Lung microvascular endothelial cell (primary cell): ENCODE measurements around the gene SRD5A1. TPM values are rescaled to one million over a fixed set of nuclear protein-coding genes. Genes with fewer than 3 reads are reported as not detected.

Source experiments
- DNase-seq, 2 donors: peaks; one replicate each; pipeline versions ENCODE4 v3.0.0 to v3.0.0-alpha.2; 2010; ENCODE audit warnings: low read depth in 2 of 2
- total RNA-seq: library from RNA; depleted of rRNA; stranded (reverse); fragments of >200 nt; gene quantifications from 2 replicates; pipeline ENCODE4 v1.2.1, GENCODE V29; 2014

Gene SRD5A1
- total RNA-seq, 1 donor from 2014 or later: 3.6 TPM

DNA sequence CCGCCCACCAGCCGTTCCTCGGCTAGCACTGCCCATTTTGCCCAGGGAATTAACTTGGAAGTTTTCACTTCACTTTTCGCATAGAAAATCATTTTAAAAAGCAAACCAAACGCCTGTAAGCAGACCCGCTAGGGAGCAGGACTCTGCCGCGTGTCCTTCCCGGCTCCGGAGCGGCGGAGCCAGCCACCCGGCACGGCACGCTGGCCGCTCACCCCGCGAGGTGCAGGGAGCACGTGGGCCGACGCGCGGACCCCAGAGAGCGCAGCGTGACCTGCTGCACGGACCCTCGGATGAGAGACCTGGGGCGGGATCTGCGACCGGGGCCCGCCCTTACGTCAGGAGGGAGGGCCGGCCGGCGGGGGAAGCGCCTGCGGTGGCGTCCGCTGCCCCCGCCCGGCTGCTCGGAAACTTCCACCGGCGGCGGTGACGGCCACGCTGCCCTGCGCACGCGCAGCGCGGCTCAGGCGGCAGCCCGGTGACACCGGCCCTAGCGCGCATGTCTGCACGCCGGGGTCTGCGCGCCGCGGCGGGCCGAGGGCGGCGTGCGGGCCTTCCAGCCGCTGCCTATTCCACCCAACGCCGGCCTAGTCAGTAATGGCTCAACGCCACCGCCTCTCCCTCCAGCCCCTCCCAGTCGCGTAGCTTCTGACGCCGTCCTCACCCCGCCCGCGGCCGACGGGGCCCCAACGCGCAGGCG, 79.5 kb downstream of the SRD5A1 start:
- DNase-seq: peak; percentile 97 to 98

DNA sequence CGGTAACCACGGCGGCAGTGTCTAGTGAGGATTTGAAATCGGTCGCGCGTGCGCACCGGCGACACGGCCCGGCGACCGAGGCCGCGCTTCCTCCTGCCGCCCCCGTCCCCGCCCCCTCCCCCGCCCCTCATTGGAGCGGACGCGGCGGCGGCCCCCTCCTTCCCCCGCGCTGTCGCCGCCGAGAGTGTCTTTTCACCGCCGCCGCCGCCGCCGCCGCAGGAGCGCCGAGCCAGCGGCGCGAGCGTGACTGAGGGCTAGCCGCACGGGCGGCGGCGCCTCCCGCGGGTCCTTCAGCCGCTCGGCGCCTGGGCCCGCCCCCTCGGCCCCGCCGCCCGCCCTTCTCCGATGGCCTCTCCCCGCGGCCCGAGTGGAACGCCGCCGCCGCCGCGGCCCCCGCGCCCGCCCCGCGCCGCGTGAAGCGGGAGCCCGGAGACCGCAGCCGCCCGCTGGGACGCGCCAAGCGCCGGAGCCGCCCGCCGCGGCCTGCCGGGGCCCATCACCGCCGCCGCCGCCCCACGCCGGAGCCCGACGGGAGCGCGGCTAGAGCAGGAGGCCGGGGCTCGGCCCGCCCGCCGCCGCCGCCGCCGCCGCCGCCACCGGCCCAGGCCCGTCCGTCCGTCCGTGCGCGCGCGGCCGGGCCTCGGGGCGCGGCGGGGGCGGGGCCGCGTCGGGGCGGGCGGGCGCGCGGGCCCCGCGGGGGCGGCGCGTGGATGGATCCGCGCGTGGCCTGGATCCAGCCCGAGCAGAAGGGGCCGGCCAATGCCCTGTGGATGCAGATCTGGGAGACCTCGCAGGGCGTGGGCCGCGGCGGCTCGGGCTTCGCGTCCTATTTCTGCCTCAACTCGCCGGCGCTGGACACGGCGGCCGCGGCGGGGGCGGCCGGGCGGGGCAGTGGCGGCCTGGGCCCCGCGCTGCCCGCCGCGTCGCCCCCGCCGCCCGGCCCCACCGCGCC, 80.3 kb downstream of the SRD5A1 start, which contains the start of gene TENT4A:
Gene TENT4A, plus strand, starts transcription at position 159 of the 952 bp plus-strand sequence. Its CDS starts 552 bp downstream, at position 711.
- DNase-seq: peak; percentile 24 to 35

DNA sequence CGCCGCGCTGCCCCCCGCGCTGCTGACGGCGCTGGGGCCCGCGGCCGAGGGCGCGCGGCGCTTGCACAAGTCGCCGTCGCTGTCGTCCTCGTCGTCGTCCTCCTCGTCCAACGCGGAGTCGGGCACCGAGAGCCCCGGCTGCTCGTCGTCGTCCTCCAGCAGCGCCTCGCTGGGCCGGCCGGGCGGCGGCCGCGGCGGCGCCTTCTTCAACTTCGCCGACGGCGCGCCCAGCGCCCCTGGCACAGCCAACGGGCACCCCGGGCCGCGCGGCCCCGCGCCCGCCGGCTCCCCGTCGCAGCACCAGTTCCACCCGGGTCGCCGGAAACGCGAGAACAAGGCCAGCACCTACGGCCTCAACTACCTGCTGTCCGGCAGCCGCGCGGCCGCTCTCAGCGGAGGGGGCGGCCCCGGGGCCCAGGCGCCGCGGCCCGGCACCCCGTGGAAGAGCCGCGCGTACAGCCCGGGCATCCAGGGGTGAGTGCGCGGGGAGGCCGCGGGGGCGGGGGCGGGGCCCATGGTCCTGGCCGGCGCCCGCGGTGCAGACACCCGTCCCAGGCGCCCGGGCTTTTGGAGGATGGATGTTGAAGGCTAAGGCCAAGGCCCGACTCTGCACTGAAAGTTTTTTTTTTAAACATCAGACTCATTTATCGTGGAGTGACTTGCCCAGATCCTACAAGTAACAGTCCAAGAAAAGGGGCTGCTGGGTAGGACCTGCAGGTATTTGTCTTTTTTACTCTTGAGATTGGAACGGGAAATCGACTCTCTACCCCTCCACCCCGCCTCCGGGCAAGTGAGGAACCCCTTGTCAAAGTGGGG, 81.2 kb downstream of the SRD5A1 start:
- DNase-seq: peak; percentile 24 to 34

DNA sequence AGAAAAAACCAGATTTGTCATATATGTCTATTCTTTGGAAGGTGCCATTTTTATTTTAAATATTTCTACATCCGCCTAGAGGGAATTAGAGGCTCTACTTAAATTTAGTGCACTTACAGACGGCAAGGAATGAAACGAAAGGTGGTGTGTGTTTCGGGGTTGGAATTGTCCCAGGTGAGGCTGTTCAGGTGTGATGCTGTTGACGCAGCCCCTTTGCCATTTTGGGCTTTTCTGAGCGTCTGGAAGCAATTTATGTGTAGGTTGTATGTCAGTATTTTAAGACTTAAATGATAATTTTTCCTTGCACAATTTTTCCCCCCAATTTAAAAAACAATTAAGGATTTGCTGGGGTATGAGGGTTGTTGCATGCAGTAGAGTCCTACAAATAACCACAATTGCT, 82.0 kb downstream of the SRD5A1 start:
- DNase-seq: no peak

DNA sequence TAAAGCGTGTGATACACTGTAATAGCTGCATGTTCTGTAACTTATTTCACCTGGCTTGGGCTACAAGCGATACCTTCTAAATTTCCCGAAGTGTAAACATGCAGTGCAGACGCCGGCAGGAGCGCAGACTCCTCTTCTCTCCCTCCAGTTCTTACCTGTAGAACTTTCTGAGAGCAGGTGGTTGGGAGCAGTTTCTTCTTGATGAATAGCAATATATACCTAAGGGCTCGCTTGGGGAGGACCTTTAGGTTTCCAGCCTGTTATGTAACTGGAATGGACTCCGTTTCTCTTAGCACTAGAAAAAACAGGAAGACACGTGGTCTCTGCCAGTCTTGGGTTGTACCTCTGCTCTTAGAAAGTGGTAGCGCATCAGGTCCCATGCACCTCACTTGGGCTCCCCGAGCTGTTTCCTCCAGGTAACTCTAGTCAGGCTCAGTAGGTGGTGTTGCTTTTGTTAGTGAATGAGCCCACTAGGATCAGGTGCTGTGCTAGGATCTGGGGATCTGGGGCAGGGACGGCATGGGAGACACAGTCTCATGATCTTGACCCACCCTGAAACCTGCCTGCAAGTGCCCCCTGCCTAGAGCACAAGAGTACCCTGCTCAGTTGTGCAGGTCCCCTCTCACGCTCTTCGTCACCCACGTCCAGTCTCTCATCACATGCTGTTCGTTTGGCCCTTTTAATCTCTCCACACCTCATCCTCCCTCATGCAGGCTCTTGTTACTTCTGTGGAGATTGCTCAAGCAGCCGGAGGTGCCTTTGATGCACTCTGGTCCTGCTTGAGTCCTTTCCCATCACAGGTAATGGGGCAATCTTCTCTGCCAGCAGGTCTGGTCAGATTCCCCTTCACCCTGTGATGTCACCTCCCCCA, 82.8 kb downstream of the SRD5A1 start:
- no peak for DNase-seq

- DNase-seq: no peak
These were observed 83.4 kb downstream of the SRD5A1 start for GRCh38 chr5:6716629-6717149.

- DNase-seq: no peak
These were observed 84.0 kb downstream of the SRD5A1 start for GRCh38 chr5:6717247-6717646.

- no peak for DNase-seq
These were observed 84.4 kb downstream of the SRD5A1 start for GRCh38 chr5:6717687-6718086.

DNA sequence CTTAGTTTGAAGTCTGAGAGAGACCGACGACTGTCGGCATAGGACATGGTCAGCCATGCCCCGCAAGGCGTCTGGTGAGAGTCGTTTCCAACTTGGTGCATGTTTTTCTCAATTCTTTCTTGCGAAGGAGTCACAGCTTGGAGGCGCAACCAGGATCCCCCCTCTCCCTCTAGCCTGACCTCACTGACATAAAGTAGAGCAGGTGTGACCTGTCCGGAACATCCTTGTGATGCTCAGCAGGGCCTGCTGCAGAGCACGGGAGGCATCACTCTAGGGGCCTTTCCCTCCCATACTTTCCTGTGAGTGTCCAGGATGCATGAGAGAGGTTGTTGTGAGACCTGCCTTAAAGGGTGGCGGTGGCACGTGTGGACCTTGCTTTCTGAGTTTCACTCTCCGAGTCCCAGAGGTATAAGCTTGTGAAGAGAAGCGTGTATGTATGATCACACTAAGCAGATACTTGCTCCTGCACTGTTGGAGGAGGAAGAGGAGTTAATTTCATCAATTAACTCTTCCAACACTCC, 85.0 kb downstream of the SRD5A1 start:
- no peak for DNase-seq

- DNase-seq: no peak
These were observed 85.5 kb downstream of the SRD5A1 start for GRCh38 chr5:6718718-6719117.

DNA sequence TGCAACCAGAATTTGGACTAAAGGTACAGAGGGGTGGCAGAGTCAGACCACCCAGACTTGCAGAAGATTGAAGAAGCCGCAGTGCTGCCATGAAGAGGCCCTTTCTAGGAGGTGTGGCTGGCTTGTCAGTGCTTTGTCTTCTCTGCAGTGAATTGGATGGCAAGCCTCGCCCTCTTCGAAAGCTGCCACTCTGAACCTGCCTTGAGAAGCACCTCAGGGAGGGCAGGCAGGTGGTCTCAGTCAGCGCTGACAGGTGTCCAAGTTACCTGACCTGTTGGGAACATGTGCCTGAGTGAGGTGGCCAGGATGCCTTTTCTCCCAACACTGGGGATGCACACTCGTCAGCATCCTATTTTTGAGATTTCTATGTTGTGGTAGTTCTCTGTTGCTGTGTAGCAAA, 86.2 kb downstream of the SRD5A1 start:
- no peak for DNase-seq

DNA sequence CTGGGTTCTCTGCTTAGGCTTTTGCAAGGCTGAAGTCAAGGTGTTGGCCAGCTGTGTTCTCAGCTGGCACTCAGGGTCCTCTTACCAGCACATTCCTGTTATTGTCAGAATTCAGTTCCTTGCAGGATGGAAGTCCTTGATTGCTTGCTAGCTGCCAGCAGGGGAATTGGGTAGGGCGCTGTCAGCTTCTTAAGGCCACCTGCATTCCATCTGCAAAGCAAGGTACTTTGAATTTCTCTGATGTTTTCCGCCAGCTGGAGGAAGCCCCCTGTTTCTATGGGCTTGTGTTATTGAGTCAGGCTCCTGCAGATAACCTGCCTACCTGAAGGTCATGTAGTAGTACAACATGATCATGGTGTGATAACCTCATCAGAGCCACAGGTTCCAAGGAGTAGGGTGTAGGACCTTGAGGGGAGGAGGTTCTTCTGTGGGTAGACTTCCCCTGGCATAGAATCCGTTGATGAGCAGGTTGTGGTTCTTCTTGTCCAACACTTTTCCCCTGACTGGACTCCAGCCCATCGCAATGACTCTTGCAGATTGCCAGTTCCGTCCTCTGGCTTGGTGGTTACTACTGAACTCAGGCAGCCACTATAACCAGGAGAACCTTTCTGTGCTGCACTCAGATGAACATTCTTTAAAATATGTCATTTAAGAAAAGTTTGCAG, 86.8 kb downstream of the SRD5A1 start:
- DNase-seq: no peak

- no peak for DNase-seq
These were observed 87.3 kb downstream of the SRD5A1 start for GRCh38 chr5:6720561-6720921.

GRCh38 chr5:6721442-6721841, 88.2 kb downstream of the SRD5A1 start:
- DNase-seq: peak in 1 of 2 donors; percentile 35

DNA sequence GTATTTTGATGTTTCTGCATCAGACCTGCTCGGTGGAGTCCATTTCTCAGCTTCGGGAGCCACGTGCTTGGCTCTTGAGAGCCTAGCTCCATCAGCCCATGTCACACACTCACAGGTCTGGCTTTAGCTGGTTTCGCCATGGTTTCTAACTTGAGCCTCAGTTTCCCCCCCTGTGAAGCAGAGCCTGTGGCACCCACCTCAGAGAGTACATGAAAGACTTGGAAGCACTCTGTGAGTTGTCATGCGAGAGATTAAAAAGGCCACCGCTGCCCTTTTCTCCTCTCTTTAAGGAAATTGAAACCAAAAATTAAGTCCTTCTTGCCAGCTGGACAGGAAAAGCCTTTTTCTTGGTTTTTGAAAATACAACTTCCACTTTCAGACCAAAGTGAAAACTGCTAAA, 88.8 kb downstream of the SRD5A1 start:
- peak in 1 of 2 donors; percentile 40 for DNase-seq

DNA sequence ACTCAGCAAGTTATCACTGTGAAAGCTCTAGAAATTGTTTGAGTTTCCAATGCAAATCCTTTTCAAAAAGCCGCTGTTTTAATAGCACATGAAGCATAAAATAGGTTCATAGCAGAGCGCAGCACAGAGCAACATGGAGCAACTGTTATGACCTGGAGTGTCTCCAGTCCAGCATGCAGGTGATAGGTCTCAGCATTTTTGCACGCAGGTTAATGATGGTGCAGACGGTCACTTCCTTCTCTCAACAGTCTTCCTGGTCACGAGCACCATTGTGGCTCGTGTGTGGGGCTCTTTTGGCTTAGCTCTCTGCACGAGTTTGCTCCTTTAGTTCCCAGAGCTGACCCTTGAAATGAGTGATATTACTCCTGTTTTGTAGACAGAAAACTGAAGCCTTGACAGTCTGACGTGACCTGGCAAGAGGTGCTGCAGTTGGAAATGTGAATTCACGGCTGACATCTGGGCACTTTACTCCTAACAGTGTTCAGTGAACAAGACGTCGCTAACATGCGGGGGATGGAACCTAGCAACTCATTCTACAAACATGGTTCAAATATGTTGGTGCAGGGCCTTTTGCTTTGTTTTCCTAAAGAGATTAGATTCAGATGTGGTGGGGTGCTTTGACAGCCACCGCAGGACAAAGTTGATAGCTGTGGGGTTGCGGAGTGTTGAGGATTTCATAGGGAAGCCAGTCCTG, 90.0 kb downstream of the SRD5A1 start:
- DNase-seq: no peak

DNA sequence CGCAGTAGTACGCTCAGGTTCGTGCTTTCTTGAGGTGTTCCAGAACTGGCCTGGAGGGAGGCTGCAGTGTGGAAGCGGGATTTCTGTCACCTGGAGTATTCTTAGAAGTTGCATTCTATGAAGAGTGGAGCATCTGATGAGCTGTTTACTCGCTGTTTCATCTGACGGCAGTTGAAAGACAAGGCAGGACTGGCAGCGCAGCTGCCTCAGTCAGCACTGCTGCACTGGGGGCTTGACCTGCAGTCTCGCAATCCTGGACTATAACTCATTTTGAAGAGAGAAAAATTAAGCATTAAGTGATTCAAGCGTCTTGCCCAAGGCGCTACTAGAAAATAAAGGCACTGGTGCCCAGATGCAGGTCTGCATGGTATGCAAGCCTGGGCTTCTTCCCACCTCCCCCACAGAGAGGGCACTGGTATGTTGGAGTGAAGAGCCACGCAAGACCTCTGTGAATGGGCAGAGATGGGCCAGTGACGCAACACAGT, 90.6 kb downstream of the SRD5A1 start:
- no peak for DNase-seq
